NK-92 (cell line): ENCODE results near the gene BCL11A.

ENCODE experiments used
- DNase-seq: peaks from one replicate; lab custom pipeline; 2025; ENCODE audit not compliant: unreplicated experiment; lab: John Stamatoyannopoulos, UW

BCL11A gene

DNA sequence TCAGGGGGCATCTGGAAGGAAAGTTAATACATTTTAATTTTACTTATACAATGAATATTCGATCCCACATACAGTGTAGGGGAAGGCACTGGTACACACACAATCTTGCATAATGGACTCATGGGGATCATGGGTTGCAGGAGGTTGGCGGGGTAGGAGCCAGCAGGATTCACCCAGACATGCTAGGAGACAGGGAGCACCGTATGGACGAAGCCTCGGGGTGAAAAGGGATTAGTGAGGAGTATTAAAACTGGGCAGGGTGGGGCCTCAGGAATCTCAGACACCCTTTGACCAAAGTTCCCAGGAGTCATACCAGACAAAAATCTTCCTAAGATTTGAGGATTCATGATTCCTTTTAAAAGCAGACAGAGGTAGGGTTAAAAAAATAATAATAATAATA lies 140.8 kb downstream of the BCL11A start:
- DNase-seq = no peak

- no peak for DNase-seq
These were observed 141.4 kb downstream of the BCL11A start for GRCh38 chr2:60412027-60412426.

GRCh38 chr2:60411295-60411694 lies 142.2 kb downstream of the BCL11A start:
- DNase-seq = no peak

GRCh38 chr2:60410456-60411146 lies 142.9 kb downstream of the BCL11A start:
- DNase-seq = no peak

GRCh38 chr2:60409531-60409871 lies 144.0 kb downstream of the BCL11A start:
- DNase-seq = no peak

DNA sequence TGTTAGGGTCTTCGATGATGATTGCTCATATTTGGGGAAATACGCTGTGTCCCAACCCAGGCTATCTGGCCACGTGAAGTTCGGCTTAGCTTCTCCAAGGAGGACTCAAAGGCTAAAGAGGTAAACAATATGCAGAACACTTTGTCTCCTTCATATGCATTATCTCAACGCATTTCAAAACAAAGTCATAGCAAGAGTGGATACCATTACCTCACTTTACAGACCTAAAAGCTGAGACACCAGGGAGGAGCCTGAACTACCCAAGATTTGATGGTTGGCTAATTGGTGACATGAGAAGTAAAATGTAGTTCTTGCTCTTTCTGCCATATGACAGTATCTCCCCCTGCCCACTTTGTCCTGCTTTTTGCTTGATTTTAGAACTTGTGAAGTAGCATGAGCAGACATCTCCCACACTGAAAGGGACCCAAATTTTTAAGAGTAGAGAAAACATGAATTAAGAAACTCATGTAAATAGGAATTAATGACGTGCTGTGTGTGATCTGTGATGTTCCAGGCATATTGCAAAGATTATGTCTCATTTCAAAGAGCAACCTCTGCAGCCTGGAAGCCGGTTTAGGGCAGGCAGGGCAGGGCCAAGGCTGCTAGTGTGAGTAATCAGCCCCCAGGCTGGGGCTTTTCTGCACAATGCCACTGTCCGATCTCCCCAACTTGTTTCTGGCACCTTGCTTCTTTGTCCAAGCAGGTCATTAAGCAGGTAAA lies 144.5 kb downstream of the BCL11A start:
- no peak for DNase-seq

GRCh38 chr2:60408207-60408606 lies 145.2 kb downstream of the BCL11A start:
- DNase-seq = no peak

GRCh38 chr2:60407398-60407797 lies 146.1 kb downstream of the BCL11A start:
- DNase-seq = no peak

DNA sequence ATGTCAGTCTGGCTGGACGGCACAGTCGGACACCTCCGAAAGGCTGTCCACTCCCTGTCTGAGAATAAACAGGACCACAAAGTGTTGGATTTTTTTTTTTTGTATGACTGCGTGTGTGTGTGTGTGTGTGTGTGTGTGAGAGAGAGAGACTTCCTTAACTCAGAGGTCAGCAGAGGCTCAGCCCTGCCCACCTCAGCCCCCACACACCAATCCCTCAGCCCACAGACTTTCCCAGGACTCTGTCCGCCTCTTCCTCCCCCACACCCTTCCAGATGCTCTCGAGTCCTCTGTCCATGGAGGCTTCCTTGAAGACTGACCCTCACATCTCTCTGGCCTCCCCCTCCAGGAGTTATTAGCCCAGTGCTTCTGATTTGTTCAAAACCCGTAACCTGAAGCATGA lies 147.3 kb downstream of the BCL11A start:
- no peak for DNase-seq

DNA sequence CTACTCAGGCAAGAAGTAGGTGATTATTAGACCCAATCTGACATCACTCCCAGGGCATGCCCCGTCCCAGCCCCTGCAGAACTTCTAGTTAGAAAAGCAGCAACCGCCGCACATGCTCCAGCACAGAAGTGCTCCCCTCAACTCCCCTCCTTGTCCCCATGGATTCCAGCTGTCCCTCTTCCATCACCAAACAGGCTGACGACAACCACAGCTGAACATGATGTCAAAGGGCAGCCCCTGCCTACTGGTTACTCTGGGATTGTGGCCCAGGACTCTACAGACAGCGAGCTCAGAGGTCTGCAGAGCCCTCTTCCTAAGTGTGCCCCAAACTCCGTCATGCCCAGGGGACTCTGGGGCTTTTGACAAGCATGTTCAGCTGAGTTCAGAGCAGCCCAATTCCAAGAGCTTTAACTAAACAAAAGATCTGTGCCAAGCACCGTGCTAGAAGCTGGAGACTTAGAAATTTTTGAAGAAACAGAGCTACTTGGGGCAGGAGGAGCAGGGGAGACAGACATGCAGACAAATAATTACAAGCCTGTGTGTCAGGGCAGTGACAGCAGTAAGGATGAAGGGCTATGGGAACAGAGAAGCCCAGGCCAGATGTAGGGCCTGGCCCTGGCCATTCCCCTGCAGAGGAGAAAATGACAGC lies 148.1 kb downstream of the BCL11A start:
- no peak for DNase-seq
